Neural crest cell (in vitro differentiated cells): ENCODE data around the gene NTS. TPM values are rescaled to one million over a fixed set of nuclear protein-coding genes. Genes with fewer than 3 reads are reported as not detected.

Source experiments
- DNase-seq: peaks from one replicate; pipeline ENCODE4 v3.0.0; 2021; ENCODE audit warnings: low read depth, mixed read lengths, low spot score
- H3K27ac Mint-ChIP-seq: one replicate; pipeline ENCODE4 v1.8.0; 2021; ENCODE audit warnings: mild to moderate bottlenecking, mixed read lengths; ENCODE audit not compliant: unreplicated experiment
- H3K27me3 Mint-ChIP-seq: 2 replicates; pipeline ENCODE4 v1.8.0; 2021; ENCODE audit warnings: low read depth, mild to moderate bottlenecking, mixed read lengths
- H3K36me3 Mint-ChIP-seq: 2 replicates; pipeline ENCODE4 v1.8.0; 2021; ENCODE audit warnings: low read depth, mild to moderate bottlenecking, mixed read lengths
- H3K4me1 Mint-ChIP-seq: 2 replicates; pipeline ENCODE4 v1.8.0; 2021; ENCODE audit warnings: mixed read lengths
- H3K4me3 Mint-ChIP-seq: one replicate; pipeline ENCODE4 v1.8.0; 2021; ENCODE audit warnings: mild to moderate bottlenecking, mixed read lengths
- H3K9me3 Mint-ChIP-seq: 2 replicates; pipeline ENCODE4 v1.8.0; 2021; ENCODE audit warnings: mixed read lengths
- CTCF ChIP-seq: fragments of 200-600 bp; sonication (generic); conservative IDR thresholded peaks from 2 replicates; pipeline ENCODE4 v1.5.0; 2021; ENCODE audit warnings: antibody characterized with exemption, mild to moderate bottlenecking
- total RNA-seq: library from RNA; stranded (reverse); gene quantifications from 2 replicates; pipeline ENCODE4 v1.2.1, GENCODE V29; 2021

NTS gene
- total RNA-seq, 1 donor from 2014 or later: 0.40 TPM

- peaks cover 12% of the 10 kb centered on the region for H3K4me1 Mint-ChIP-seq
- H3K27me3 Mint-ChIP-seq: peaks cover 18% of the 10 kb centered on the region
- H3K9me3 Mint-ChIP-seq: no peaks in the 10 kb centered on the region
- no peak overlapping the region for H3K4me3 Mint-ChIP-seq
- no peak for DNase-seq
- peak; percentile 90 for TF ChIP-seq CTCF
- H3K27ac Mint-ChIP-seq: no peak overlapping the region
- no peaks in the 10 kb centered on the region for H3K36me3 Mint-ChIP-seq
These were observed 1.5 kb upstream of the NTS start for GRCh38 chr12:85872497-85873091.

- H3K9me3 Mint-ChIP-seq: no peaks in the 10 kb centered on the region
- no peak for DNase-seq
These were observed 3.4 kb downstream of the NTS start for GRCh38 chr12:85877459-85877858.

GRCh38 chr12:85883763-85884162 lies 9.7 kb downstream of the NTS start:
- Mint-ChIP-seq H3K36me3 (no peaks in the 10 kb centered on the region), H3K9me3 (no peaks in the 10 kb centered on the region), H3K27ac (no peak overlapping the region), H3K27me3 (no peaks in the 10 kb centered on the region), H3K4me1 (no peaks in the 10 kb centered on the region), H3K4me3 (no peak overlapping the region)
- TF ChIP-seq CTCF: no peak
- DNase-seq: no peak

More at GRCh38 chr12:85877459-85877858, 3.4 kb downstream of the NTS start:
- peaks cover 11% of the 10 kb centered on the region for H3K27me3 Mint-ChIP-seq
- H3K36me3 Mint-ChIP-seq: no peaks in the 10 kb centered on the region
- H3K27ac Mint-ChIP-seq: no peak overlapping the region
- H3K4me1 Mint-ChIP-seq: peaks cover 12% of the 10 kb centered on the region
- no peak for TF ChIP-seq CTCF
- H3K4me3 Mint-ChIP-seq: no peak overlapping the region

- no peaks in the 10 kb centered on the region for H3K4me1 Mint-ChIP-seq
- no peaks in the 10 kb centered on the region for H3K36me3 Mint-ChIP-seq
- DNase-seq: no peak
- no peaks in the 10 kb centered on the region for H3K27me3 Mint-ChIP-seq
- H3K9me3 Mint-ChIP-seq: no peaks in the 10 kb centered on the region
- no peak for TF ChIP-seq CTCF
- no peak overlapping the region for H3K27ac Mint-ChIP-seq
- H3K4me3 Mint-ChIP-seq: no peak overlapping the region
These were observed 20.6 kb downstream of the NTS start for GRCh38 chr12:85894653-85895052.

- no peak overlapping the region for H3K4me3 Mint-ChIP-seq
- no peaks in the 10 kb centered on the region for H3K36me3 Mint-ChIP-seq
- no peak overlapping the region for H3K27ac Mint-ChIP-seq
- no peaks in the 10 kb centered on the region for H3K4me1 Mint-ChIP-seq
- no peak for DNase-seq
- TF ChIP-seq CTCF: peak; percentile 85
- no peaks in the 10 kb centered on the region for H3K27me3 Mint-ChIP-seq
- H3K9me3 Mint-ChIP-seq: no peaks in the 10 kb centered on the region
These were observed 46.3 kb downstream of the NTS start for GRCh38 chr12:85920324-85920947.
